WTC11 (cell line): ENCODE results near the gene SLC25A46.

Experiments used
- CTCF ChIP-seq: fragments of 200-600 bp; IDR thresholded peaks from 2 replicates; pipeline ENCODE4 v1.8.0; 2022; ENCODE audit warnings: antibody characterized with exemption
- E2F1 ChIP-seq: sonication (generic); formaldehyde crosslinking; IDR thresholded peaks from 2 replicates; pipeline ENCODE4 v1.8.0; 2022; ENCODE audit warnings: mild to moderate bottlenecking, missing genetic modification reagents
- ELF4 ChIP-seq: sonication (generic); formaldehyde crosslinking; IDR thresholded peaks from 2 replicates; pipeline ENCODE4 v1.8.1; 2022; ENCODE audit warnings: low read depth, mild to moderate bottlenecking, moderate library complexity, missing genetic modification reagents
- ESRRA ChIP-seq: sonication (generic); formaldehyde crosslinking; IDR thresholded peaks from 2 replicates; pipeline ENCODE4 v1.8.1; 2022; ENCODE audit warnings: mild to moderate bottlenecking, missing genetic modification reagents, borderline replicate concordance
- JUN ChIP-seq: sonication (generic); formaldehyde crosslinking; IDR thresholded peaks from 2 replicates; pipeline ENCODE4 v1.8.0; 2023; ENCODE audit warnings: mild to moderate bottlenecking, missing genetic modification reagents
- MAX ChIP-seq: sonication (generic); formaldehyde crosslinking; IDR thresholded peaks from 2 replicates; pipeline ENCODE4 v1.8.0; 2022; ENCODE audit warnings: mild to moderate bottlenecking, missing genetic modification reagents
- NFE2L1 ChIP-seq: sonication (generic); formaldehyde crosslinking; IDR thresholded peaks from 2 replicates; pipeline ENCODE4 v1.8.1; 2023; ENCODE audit warnings: missing genetic modification reagents
- NR1H2 ChIP-seq: sonication (generic); formaldehyde crosslinking; IDR thresholded peaks from 2 replicates; pipeline ENCODE4 v1.9.0; 2021; ENCODE audit warnings: mild to moderate bottlenecking, moderate library complexity, missing genetic modification reagents
- NR3C1 ChIP-seq: sonication (generic); formaldehyde crosslinking; conservative IDR thresholded peaks from 2 replicates; pipeline ENCODE4 v1.8.1; 2023; ENCODE audit warnings: low read depth, mild to moderate bottlenecking, missing genetic modification reagents
- ZNF416 ChIP-seq: fragments of 250-450 bp; sonication (Bioruptor Pico); IDR thresholded peaks from 2 replicates; pipeline ENCODE4 v1.9.0; 2021; ENCODE audit warnings: mild to moderate bottlenecking, inconsistent platforms
- TF ChIP-seq, protein P1 (sequence below): sonication (generic); formaldehyde crosslinking; IDR thresholded peaks from 2 replicates; pipeline ENCODE4 v1.8.0; 2022; ENCODE audit warnings: mild to moderate bottlenecking, missing genetic modification reagents
- TF ChIP-seq, protein P2 (sequence below): sonication (generic); formaldehyde crosslinking; IDR thresholded peaks from 2 replicates; pipeline ENCODE4 v1.8.1; 2023; ENCODE audit warnings: mild to moderate bottlenecking, missing genetic modification reagents, borderline replicate concordance

DNA sequence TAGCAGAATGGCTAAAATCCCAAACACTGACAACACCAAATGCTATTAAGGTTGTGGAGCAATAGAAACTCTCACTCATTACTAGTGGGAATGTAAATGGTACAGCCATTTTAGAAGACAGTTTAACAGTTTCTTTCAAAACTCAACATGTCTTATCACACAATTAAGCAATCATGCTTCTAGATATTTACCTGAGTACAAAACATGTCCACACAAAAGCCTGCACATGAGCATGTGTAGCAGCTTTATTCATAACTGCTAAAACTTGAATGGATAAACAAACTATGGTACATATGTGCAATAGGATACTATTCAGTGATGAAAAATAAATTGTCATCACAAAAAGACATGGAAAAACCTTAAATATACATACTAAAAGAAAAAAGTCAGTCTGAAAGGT lies 31.5 kb downstream of the SLC25A46 start:
- no peak for TF ChIP-seq NFE2L1
- TF ChIP-seq NR1H2 = no peak
- no peak for TF ChIP-seq CTCF
- TF ChIP-seq MAX (CRISPR knock-in tag) = no peak
- no peak for TF ChIP-seq ELF4 (CRISPR knock-in tag)
- TF ChIP-seq ZNF416 = no peak
- TF ChIP-seq JUN = no peak
- TF ChIP-seq, protein P1, sequence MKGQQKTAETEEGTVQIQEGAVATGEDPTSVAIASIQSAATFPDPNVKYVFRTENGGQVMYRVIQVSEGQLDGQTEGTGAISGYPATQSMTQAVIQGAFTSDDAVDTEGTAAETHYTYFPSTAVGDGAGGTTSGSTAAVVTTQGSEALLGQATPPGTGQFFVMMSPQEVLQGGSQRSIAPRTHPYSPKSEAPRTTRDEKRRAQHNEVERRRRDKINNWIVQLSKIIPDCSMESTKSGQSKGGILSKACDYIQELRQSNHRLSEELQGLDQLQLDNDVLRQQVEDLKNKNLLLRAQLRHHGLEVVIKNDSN = no peak
- TF ChIP-seq E2F1 = no peak
- no peak for TF ChIP-seq NR3C1 (CRISPR knock-in tag)
- TF ChIP-seq ESRRA = no peak
- TF ChIP-seq, protein P2, sequence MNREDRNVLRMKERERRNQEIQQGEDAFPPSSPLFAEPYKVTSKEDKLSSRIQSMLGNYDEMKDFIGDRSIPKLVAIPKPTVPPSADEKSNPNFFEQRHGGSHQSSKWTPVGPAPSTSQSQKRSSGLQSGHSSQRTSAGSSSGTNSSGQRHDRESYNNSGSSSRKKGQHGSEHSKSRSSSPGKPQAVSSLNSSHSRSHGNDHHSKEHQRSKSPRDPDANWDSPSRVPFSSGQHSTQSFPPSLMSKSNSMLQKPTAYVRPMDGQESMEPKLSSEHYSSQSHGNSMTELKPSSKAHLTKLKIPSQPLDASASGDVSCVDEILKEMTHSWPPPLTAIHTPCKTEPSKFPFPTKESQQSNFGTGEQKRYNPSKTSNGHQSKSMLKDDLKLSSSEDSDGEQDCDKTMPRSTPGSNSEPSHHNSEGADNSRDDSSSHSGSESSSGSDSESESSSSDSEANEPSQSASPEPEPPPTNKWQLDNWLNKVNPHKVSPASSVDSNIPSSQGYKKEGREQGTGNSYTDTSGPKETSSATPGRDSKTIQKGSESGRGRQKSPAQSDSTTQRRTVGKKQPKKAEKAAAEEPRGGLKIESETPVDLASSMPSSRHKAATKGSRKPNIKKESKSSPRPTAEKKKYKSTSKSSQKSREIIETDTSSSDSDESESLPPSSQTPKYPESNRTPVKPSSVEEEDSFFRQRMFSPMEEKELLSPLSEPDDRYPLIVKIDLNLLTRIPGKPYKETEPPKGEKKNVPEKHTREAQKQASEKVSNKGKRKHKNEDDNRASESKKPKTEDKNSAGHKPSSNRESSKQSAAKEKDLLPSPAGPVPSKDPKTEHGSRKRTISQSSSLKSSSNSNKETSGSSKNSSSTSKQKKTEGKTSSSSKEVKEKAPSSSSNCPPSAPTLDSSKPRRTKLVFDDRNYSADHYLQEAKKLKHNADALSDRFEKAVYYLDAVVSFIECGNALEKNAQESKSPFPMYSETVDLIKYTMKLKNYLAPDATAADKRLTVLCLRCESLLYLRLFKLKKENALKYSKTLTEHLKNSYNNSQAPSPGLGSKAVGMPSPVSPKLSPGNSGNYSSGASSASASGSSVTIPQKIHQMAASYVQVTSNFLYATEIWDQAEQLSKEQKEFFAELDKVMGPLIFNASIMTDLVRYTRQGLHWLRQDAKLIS (CRISPR knock-in tag) = no peak
